AG04449 (cell line): Measurements from ENCODE around the gene JMJD1C.

Experiments
- CTCF ChIA-PET: fragments of 350-600 bp; formaldehyde crosslinking; extraction: SDS; loops from one replicate; lab custom pipeline; 2021; ENCODE audit warnings: antibody characterized with exemption; lab: Yijun Ruan, JAX
- POLR2A ChIA-PET: fragments of 400-600, 350-600 bp; formaldehyde crosslinking; extraction: SDS; loops from one replicate; lab custom pipeline; 2020; ENCODE audit warnings: antibody characterized with exemption, inconsistent platforms; lab: Yijun Ruan, JAX
- DNase-seq: peaks from one replicate; pipeline ENCODE4 v3.0.0-alpha.2; 2010; ENCODE audit warnings: low read depth, low spot score
- H3K4me3 ChIP-seq: 2 replicates; pipeline ENCODE4 v1.5.1; 2011; ENCODE audit warnings: low read depth, mild to moderate bottlenecking, control low read depth, low read length
- CTCF ChIP-seq: IDR thresholded peaks from one replicate; pipeline ENCODE4 v1.5.1; 2011; ENCODE audit warnings: mild to moderate bottlenecking, moderate library complexity, low read length, control low read depth, inconsistent platforms; ENCODE audit not compliant: insufficient read depth; ENCODE audit errors: missing control alignments

The JMJD1C gene

GRCh38 chr10:63213489-63213888, 252.3 kb downstream of the JMJD1C start:
- ChIA-PET POLR2A (no interaction called here), CTCF (interaction anchor here (1.5 to 2.1 kb wide), 4 partner anchors 416 to 553 kb away, joined by 5 to 7 read pairs (median 6); no protein-coding TSS in a partner anchor)
- no peak for TF ChIP-seq CTCF
- DNase-seq, result no peak
- no peak overlapping the region for H3K4me3 ChIP-seq

- ChIA-PET POLR2A (no interaction called here), CTCF (interaction anchor here (1.0 to 2.2 kb wide), 2 partner anchors 411 to 510 kb away, joined by 3 to 13 read pairs; no protein-coding TSS in a partner anchor)
- no peak for TF ChIP-seq CTCF
- DNase-seq, result no peak
- no peak overlapping the region for H3K4me3 ChIP-seq
Observed at GRCh38 chr10:63210611-63211196, 255.1 kb downstream of the JMJD1C start.

GRCh38 chr10:63209705-63210104, 256.1 kb downstream of the JMJD1C start:
- DNase-seq, result no peak
- ChIA-PET CTCF (interaction anchor here (2.2 kb wide), 1 partner anchor 511 kb away, joined by 13 read pairs; no protein-coding TSS in a partner anchor), POLR2A (no interaction called here)
- no peak overlapping the region for H3K4me3 ChIP-seq
- TF ChIP-seq CTCF, result no peak

GRCh38 chr10:63208986-63209385, 256.8 kb downstream of the JMJD1C start:
- CTCF ChIA-PET, result interaction anchor here (0.9 to 2.5 kb wide), 3 partner anchors 8 to 511 kb away, joined by 3 to 16 read pairs (median 13); no protein-coding TSS in a partner anchor
- POLR2A ChIA-PET, result no interaction called here

GRCh38 chr10:63206997-63207811, 258.6 kb downstream of the JMJD1C start:
- POLR2A ChIA-PET, result no interaction called here
- CTCF ChIA-PET, result interaction anchor here (0.8 to 2.5 kb wide), 3 partner anchors 10 to 513 kb away, joined by 3 to 16 read pairs (median 4); no protein-coding TSS in a partner anchor
- TF ChIP-seq CTCF, result no peak
- DNase-seq, result peak; percentile 28
- H3K4me3 ChIP-seq, result peak overlapping the region; percentile 18

More at GRCh38 chr10:63208986-63209385, 256.8 kb downstream of the JMJD1C start:
- no peak for TF ChIP-seq CTCF
- no peak overlapping the region for H3K4me3 ChIP-seq
- DNase-seq, result no peak

GRCh38 chr10:63206576-63206975, 259.2 kb downstream of the JMJD1C start:
- CTCF ChIA-PET, result interaction anchor here (0.8 to 4.0 kb wide), 5 partner anchors 9 to 514 kb away, joined by 4 to 24 read pairs (median 5); no protein-coding TSS in a partner anchor
- POLR2A ChIA-PET, result no interaction called here
- no peak overlapping the region for H3K4me3 ChIP-seq
- DNase-seq, result no peak
- TF ChIP-seq CTCF, result no peak
